GM18861 (cell line): Measurements from ENCODE around the gene SYTL3.

Experiments
- ATAC-seq: cut with Tn5 transposase; IDR thresholded peaks from one replicate; pipeline ENCODE4 v1.9.1; 2021; ENCODE audit not compliant: unreplicated experiment

Gene SYTL3

GRCh38 chr6:158756977-158757752 is 107.3 kb downstream of the SYTL3 start:
- ATAC-seq, result no peak

DNA sequence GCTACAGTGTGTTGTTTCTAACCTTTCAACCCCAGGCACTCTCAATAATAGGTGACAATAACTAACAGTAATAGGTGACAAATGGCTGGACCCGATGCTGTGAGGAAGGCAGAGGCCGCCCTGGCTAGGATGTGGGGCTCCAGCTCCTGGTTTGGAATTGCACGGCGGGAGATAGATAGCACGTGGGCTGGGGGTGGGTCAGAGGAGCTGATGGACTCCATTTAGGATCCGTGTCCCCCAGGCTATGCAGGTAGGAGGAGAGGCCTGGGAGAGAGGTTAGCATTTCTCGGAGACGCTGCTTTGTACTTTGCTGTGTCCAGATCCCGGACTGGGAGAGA is 107.9 kb downstream of the SYTL3 start:
- ATAC-seq, result no peak

DNA sequence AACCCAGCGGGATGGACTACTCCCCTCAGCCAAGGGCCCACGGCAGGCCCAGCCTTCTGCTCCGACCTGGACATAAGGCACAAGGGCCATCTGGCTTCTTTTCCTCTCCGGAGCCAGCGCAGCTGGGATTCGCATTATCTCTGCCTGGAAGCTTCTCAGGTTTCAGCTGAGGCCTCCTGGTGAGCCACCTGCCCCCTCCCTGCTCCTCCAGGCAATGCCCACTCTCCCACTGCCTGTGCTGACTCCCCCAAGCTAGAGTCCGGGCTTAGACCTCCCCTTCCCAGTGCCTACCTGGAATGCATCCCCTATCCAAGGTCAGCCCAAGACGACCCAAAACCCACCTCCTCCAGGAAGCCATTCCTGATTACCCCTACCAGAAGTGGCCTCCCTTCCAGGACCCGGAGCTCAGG is 108.6 kb downstream of the SYTL3 start:
- ATAC-seq, result no peak

DNA sequence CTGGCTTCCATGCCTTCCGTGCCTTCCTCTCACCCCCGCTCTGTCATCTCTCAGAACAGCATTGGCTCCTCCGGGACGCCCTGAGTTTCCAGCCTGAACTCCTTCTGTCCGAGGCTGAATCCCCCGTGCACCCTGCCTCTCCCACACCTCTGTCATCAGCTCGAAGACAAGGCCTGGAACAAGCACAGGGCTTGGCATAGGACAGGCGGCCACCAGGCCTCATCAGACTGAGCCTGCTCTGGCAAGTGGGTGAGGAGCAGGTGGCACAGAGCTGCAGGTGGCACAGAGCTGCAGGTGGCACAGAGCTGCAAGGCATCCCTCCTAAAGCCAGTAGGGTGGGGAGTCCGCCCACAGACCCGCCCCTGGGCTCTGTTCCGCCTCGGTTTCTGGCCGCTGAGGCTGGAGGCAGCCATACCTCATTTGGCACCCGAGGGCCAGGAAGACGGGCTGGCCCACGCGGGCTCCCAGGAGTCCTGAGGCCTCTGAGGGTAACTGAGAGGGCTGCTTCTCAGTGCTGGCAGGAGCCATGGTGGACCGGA is 109.2 kb downstream of the SYTL3 start:
- no peak for ATAC-seq

DNA sequence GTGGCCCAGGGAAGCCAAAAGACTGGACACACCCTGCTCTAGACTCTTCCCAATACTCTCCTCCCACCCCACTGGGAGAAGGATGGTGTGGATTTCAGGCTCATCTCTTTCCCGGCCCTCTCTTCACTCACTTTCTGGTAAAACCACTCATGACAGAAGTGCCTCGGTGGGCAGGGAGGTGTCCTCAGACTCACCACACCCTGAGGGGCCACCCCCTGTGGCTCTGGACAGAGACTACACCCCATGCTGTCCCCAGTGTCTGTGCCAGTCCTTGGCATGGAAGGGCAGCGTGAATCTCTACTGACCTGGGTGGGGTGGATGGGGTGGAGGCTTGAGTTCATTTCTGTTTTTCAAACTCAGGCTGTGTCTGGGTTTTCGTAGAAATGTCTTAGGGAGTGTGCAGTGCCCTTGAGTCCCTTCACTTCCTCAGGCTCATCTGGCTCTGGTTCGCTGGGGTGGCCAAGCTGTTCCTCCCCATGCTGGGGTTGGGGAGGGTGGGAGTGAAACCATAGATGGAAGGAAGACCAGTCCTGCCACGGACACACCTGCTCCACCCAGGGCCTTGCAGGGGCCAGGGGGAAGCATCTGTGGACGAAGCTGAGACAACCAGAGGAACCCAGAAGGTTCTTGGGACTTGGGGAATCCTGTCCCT is 110.2 kb downstream of the SYTL3 start:
- ATAC-seq, result no peak

DNA sequence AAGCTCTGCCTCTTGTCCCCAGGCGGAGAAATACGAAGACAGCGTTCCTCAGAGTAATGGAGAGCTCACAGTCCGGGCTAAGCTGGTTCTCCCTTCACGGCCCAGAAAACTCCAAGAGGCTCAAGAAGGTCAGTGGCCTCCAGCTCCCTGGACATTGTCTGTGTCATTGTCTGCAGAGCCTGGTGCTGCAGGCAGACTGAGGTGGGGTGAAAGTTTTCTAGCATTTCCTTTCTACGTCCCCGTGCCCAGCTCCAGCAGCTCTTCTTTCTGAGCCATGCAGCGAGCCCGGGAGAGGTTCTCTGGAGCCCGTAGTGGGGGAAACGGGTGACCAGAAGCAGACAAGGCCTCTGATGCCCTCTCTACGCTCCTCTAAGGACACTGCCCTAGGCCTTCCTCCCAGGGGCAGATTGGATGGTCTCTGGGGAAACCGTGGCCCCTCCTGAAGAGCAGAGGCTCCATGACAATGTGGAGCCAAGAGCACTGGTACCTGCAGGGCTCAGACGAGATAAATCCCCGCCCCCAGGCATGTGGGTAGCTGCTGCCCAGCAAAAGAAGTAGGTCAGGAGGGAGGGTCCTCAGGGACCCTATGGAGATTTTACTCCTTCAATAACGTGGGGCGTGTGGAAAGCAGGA is 110.9 kb downstream of the SYTL3 start:
- ATAC-seq, result no peak

GRCh38 chr6:158761746-158762145 is 111.9 kb downstream of the SYTL3 start:
- no peak for ATAC-seq

DNA sequence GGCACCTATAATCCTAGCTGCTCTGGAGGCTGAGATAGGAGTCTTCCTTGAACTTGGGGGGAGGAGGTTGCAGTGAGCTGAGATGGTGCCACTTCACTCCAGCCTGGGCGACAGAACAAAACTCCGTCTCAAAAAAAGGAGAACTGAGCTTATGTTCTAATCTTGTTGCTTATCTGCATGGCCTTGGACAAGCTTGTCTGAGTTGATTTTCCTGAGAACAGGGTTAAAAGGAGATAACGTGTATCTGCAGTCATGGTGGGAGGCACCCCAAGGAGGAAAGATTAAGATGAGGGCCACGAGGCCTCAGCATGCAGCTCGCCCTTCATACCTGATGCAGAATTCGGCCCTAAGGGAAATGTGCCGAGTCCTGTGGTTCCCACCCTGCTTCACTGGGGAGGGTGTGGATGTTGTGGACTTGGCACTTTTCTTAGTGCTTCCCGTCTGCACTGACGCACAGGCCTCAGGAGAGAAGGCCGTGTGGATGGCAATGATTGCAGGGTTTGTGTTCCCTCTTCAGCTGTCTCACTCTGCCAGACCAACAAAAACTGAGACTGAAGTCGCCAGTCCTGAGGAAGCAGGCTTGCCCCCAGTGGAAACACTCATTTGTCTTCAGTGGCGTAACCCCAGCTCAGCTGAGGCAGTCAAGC is 113.1 kb downstream of the SYTL3 start:
- no peak for ATAC-seq

DNA sequence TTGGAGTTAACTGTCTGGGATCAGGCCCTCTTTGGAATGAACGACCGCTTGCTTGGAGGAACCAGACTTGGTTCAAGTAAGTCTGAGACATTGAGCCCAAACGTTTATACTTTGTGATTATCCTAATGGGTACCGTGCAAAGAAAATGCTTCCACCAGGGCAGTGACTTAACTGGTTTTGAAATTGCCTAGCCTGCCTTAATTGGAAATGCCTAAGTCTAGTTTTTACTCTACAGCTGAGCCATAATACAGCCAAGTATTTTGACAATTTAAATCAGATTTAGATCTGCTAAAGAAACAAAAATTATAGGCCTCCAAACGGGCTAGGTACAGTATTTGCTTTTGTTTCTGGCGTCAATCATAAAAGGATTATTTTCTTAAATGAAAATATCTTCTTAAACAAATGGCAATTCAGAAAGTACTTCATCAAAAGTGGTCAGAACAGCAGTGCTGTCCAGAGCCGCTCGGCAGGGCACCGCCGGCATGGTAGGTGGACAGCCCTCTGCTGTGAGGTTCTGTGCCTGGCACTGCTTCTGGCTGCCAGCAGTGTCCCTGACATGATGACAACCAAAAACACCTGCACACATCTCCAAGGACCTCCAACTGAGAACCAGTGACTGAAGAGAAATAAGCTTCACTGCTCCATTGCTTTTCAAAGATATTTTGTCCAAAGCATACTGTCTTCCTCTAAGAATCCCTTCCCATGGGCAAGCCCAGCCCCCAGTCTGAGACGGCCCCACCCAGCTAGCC is 113.8 kb downstream of the SYTL3 start:
- ATAC-seq, result no peak

DNA sequence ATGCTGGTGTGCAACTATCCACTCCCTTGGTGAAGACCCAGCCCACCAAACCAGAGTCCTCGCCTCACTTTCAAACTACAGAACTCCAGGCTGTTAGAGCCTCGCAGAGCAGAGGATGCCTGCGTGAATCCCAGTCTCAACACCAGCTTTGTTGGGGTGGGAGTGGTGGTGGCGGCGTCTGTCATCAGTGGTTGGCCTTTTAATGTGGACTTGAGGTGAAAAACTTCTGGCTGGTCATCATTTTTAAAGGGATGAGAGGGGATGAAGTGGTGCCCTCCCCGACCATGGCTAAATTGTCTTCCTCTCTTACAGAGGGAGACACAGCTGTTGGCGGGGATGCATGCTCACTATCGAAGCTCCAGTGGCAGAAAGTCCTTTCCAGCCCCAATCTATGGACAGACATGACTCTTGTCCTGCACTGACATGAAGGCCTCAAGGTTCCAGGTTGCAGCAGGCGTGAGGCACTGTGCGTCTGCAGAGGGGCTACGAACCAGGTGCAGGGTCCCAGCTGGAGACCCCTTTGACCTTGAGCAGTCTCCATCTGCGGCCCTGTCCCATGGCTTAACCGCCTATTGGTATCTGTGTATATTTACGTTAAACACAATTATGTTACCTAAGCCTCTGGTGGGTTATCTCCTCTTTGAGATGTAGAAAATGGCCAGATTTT is 114.5 kb downstream of the SYTL3 start:
- ATAC-seq, result no peak

GRCh38 chr6:158764926-158765325 is 115.1 kb downstream of the SYTL3 start:
- ATAC-seq, result no peak

GRCh38 chr6:158765499-158766068 is 115.7 kb downstream of the SYTL3 start:
- no peak for ATAC-seq

DNA sequence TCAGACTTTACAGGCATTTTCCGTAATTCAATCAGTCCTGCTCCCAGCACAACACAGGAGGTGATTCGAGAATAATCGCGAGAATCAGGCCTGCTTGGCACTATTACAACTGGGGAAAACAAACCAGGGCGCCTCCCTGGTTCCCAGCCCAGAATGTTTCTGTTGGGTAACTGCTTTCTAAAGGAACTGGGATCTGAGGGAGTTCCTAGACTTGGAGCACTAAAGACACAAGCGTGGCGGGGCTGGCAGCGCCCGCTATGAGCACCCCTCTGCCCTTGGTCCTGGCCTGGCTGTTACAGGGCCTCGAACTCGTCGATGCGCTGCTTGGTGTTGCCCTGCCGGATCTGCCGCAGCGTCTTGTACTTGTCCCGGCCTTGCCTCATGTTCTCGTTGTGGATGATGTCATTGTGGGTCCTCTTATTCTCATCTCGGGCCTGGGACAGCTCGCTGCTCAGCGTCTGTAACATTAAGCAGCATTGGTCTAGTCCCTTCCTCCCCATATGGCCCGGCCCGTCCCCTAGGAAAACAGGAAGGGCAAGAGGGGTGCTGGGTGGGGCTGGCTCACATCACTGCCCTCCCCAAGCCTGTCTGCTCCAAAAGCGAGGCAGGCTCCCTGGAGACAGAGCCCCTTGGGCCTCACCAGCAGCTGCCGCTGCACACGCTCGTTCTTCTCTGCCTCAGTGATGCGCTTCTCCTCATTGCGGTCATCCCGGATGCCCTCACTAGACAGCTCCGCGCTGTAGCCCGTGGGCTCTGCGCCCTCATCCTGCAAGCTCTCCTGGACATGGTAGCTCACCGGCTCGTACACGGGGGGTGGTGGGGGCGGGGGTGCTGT is 117.0 kb downstream of the SYTL3 start:
- ATAC-seq, result no peak

- ATAC-seq, result no peak
These were observed 117.9 kb downstream of the SYTL3 start for GRCh38 chr6:158767709-158768108.

- ATAC-seq, result no peak
These were observed 118.6 kb downstream of the SYTL3 start for GRCh38 chr6:158768436-158768835.

DNA sequence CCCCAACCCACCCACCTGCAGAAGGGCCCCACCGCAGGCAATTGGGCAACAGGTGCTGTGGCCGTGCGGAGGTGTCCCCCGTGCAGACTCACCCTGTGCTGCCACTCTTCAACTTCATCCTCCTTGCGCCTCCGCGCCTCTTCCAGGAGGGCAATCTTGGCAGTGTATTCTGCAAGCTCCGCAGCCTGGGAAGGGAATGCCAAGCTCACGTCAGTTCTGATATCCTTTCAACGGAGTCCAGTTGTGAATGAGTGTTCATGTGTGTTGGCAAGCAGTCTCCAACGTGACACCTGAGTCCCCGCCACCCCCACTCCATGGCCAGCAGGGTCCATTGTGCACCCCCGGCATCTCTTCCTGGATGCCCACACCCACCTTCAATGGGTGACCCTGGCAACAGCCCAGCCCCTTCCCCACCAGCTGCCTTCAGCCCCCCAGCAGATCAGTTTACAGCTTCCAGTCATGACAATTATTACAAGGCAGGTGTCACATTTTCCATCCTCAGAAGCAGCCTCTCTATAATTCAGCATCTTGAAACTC is 119.4 kb downstream of the SYTL3 start:
- no peak for ATAC-seq

GRCh38 chr6:158769771-158770432 is 120.0 kb downstream of the SYTL3 start:
- no peak for ATAC-seq
